NCI-H82 treated with DMSO at 0.1 percent for 48 hours (cell line): ENCODE results near the gene MAPK8IP1.
"Not testable (repeated sequence)": the region's sequence is repeated elsewhere in the genome, so short reads cannot be mapped to it uniquely, and the experiment has no call there.

Experiments used
- DNase-seq: peaks from one replicate; lab custom pipeline; 2025; ENCODE audit not compliant: unreplicated experiment; lab: John Stamatoyannopoulos, UW

MAPK8IP1 gene

GRCh38 chr11:45889555-45889954 lies 4.1 kb downstream of the MAPK8IP1 start:
- DNase-seq, result no peak

GRCh38 chr11:45889966-45890365 lies 4.5 kb downstream of the MAPK8IP1 start:
- no peak for DNase-seq

- no peak for DNase-seq
These were observed 5.6 kb downstream of the MAPK8IP1 start for GRCh38 chr11:45890886-45891550.

- DNase-seq, result no peak
These were observed 7.4 kb downstream of the MAPK8IP1 start for GRCh38 chr11:45892856-45893255.

GRCh38 chr11:45894555-45895247 lies 9.2 kb downstream of the MAPK8IP1 start:
- DNase-seq, result no peak

- DNase-seq, result no peak
These were observed 10.3 kb downstream of the MAPK8IP1 start for GRCh38 chr11:45895553-45896259.

GRCh38 chr11:45896422-45896984 lies 11.1 kb downstream of the MAPK8IP1 start:
- no peak for DNase-seq

- no peak for DNase-seq
These were observed 12.1 kb downstream of the MAPK8IP1 start for GRCh38 chr11:45897556-45897955.

- DNase-seq, result no peak
These were observed 13.6 kb downstream of the MAPK8IP1 start for GRCh38 chr11:45899086-45899447.

- peak; percentile 56 for DNase-seq
These were observed 14.2 kb downstream of the MAPK8IP1 start for GRCh38 chr11:45899448-45900174.

- not testable (repeated sequence) for DNase-seq
These were observed 14.8 kb downstream of the MAPK8IP1 start for GRCh38 chr11:45900175-45900800.

GRCh38 chr11:45900916-45901617 lies 15.6 kb downstream of the MAPK8IP1 start:
- no peak for DNase-seq

GRCh38 chr11:45901626-45902025 lies 16.2 kb downstream of the MAPK8IP1 start:
- DNase-seq, result no peak

- DNase-seq, result no peak
These were observed 17.3 kb downstream of the MAPK8IP1 start for GRCh38 chr11:45902452-45903380.

GRCh38 chr11:45904309-45904915 lies 19.0 kb downstream of the MAPK8IP1 start:
- DNase-seq, result no peak

- no peak for DNase-seq
These were observed 19.6 kb downstream of the MAPK8IP1 start for GRCh38 chr11:45905095-45905494.

- DNase-seq, result not testable (repeated sequence)
These were observed 20.1 kb downstream of the MAPK8IP1 start for GRCh38 chr11:45905576-45905975.

GRCh38 chr11:45906096-45906682 lies 20.7 kb downstream of the MAPK8IP1 start:
- no peak for DNase-seq
